Measurements from ENCODE around the gene DCK. TPM values are rescaled to one million over a fixed set of nuclear protein-coding genes. Genes with fewer than 3 reads are reported as not detected.
"Not testable (repeated sequence)": the region's sequence is repeated elsewhere in the genome, so short reads cannot be mapped to it uniquely, and the experiment has no call there.

DCK gene
- total and polyA plus RNA-seq, 2 of the 4 experiments (the other 2 are of a cell fraction), result 7.0 to 8.9 TPM

DNA sequence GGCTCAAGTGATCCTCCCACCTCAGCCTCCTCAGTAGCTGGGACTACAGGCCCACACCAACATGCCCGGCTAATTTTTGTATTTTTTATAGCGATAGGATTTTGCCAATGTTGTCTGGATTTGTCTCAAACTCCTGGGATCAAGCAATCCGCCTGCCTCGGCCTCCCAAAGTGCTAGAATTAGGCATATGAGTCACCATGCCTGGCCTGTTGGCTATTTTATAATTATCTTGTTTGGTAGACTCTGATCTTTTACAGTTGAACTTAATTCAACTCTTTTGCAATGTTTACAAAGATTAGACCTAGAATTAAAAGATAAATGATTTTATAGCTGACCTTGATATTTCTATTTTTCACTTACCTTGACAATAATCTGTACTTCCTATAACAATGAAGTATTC is 18.0 kb downstream of the DCK start (continued):
- TF ChIP-seq CHD1 (IDR thresholded peaks at IDR 0.05; ENCODE audit: low read depth, low read length) (no peak), CEBPB (IDR thresholded peaks at IDR 0.05; ENCODE audit: low read depth, low read length) (no peak), FOS (IDR thresholded peaks at IDR 0.05; ENCODE audit: low read depth, low read length) (no peak), POLR2A (IDR thresholded peaks at IDR 0.05; ENCODE audit: low read depth, low read length) (no peak)

DNA sequence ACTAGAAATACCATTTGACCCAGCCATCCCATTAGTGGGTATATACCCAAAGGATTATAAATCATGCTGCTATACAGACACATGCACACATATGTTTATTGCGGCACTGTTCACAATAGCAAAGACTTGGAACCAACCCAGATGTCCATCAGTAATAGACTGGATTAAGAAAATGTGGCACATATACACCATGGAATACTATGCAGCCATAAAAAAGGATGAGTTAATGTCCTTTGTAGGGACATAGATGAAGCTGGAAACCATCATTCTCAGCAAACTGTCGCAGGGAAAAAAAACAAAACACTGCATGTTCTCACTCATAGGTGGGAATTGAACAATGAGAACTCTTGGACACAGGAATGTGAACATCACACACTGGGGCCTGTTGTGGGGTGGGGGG is 23.9 kb downstream of the DCK start:
- H3K79me1 ChIP-seq (ENCODE audit: low read depth in 1 of 2, low read length in 2 of 2); H3K56ac ChIP-seq (ENCODE audit: extremely low read depth, insufficient read depth, low read length); H4K91ac ChIP-seq (ENCODE audit: insufficient read depth, low read depth, low read length); H2AK9ac ChIP-seq (replicated peaks; ENCODE audit: low read depth, low read length, poor library complexity); H2AK5ac ChIP-seq (ENCODE audit: low read depth, low read length); H3K9me3 ChIP-seq (ENCODE audit: control insufficient read depth, insufficient read depth, low read length); H3K4ac ChIP-seq (ENCODE audit: low read depth, low read length); H3K36me3 ChIP-seq (ENCODE audit: control insufficient read depth, insufficient read depth, low read length); H2BK20ac ChIP-seq (ENCODE audit: low read depth, low read length); dilution Hi-C loops (cut with HindIII; ENCODE audit: low sequenced_read_pairs, unreplicated experiment); H4K5ac ChIP-seq (ENCODE audit: low read depth, low read length); H3K18ac ChIP-seq (ENCODE audit: low read depth, low read length); DNase-seq; in situ Hi-C loops (cut with MboI; ENCODE audit: low sequenced_read_pairs); H4K20me1 ChIP-seq (ENCODE audit: insufficient read depth, low read length); intact Hi-C loops (cut with micrococcal nuclease); POLR2A ChIA-PET (ENCODE audit: unreplicated experiment); H3K9ac ChIP-seq (ENCODE audit: low read depth, low read length); H2BK5ac ChIP-seq (ENCODE audit: low read depth, low read length, poor library complexity, severe bottlenecking); H3K23ac ChIP-seq (ENCODE audit: low read depth, low read length); H3K27me3 ChIP-seq (ENCODE audit: control insufficient read depth, insufficient read depth, low read length); ATAC-seq (ENCODE audit: low read depth); H2BK120ac ChIP-seq (ENCODE audit: low read depth, low read length); H2AFZ ChIP-seq (replicated peaks; ENCODE audit: low read length, poor library complexity); H3K4me2 ChIP-seq (ENCODE audit: low read depth, low read length); H3K27ac ChIP-seq (ENCODE audit: insufficient read depth, low read length); BruUV-seq (replicated peaks); H3K9me1 ChIP-seq (ENCODE audit: insufficient read depth, low read length); H4K8ac ChIP-seq (ENCODE audit: low read depth in 2 of 2, low read length in 2 of 2); H3K4me3 ChIP-seq (ENCODE audit: insufficient read depth, low read depth, low read length); H2BK15ac ChIP-seq (ENCODE audit: low read depth, low read length); H3K14ac ChIP-seq (replicated peaks; ENCODE audit: low read depth, low read length); CTCF ChIA-PET; H3K4me1 ChIP-seq (ENCODE audit: control insufficient read depth, insufficient read depth, low read length): not testable (repeated sequence)
- WGBS, 2 experiments (ENCODE audit: extremely low coverage in 2 of 2, insufficient read length in 1 of 2), result no CpG with 5 or more reads among the region's 2 CpGs
